B cell (primary cell): ENCODE measurements around the gene SUGCT. TPM values are rescaled to one million over a fixed set of nuclear protein-coding genes. Genes with fewer than 3 reads are reported as not detected.
A peak's percentile ranks its signal among the peaks of the same experiment; 100 is the strongest.

Experiments
- ATAC-seq: fragments of 200-7000 bp; cut with Tn5 transposase; one replicate; pipeline ENCODE4 v1.10.0; 2021; ENCODE audit warnings: low read depth, mild to moderate bottlenecking, moderate number of reproducible peaks, moderate library complexity
- CTCF ChIA-PET: fragments of 350-600 bp; sonication (Branson Sonifier 250); formaldehyde crosslinking; loops from one replicate; lab custom pipeline; 2021; ENCODE audit warnings: antibody characterized with exemption, inconsistent platforms; lab: Charles Lee
- POLR2A ChIA-PET: fragments of 350-600 bp; sonication (Branson Sonifier 250); formaldehyde crosslinking; loops from one replicate; lab custom pipeline; 2021; ENCODE audit warnings: antibody characterized with exemption; lab: Charles Lee
- DNase-seq: peaks from one replicate; pipeline ENCODE4 v3.0.0; 2013
- H2AFZ ChIP-seq: 2 replicates; pipeline ENCODE4 v1.6.1; 2012; ENCODE audit warnings: mild to moderate bottlenecking, low read depth, low read length; ENCODE audit not compliant: insufficient read depth, poor library complexity, severe bottlenecking
- H3K27ac ChIP-seq, 2 donors: 1 replicate in 1 of 2; 2 replicates in 1 of 2; pipeline ENCODE4 v1.5.1; 2012 to 2013; ENCODE audit warnings: low read length in 2 of 2, mild to moderate bottlenecking in 2 of 2, moderate library complexity in 1 of 2
- H3K27me3 ChIP-seq, 4 experiments: fragments of 200-600 bp in 1 of 4; sonication (generic) in 1 of 4; replicated peaks in 1 of 4; 1 replicate in 2 of 4; 2 replicates in 2 of 4; pipeline versions ENCODE4 v1.6.1 to v1.7.0; 2013 to 2016; ENCODE audit warnings: low read length in 3 of 4, mild to moderate bottlenecking in 2 of 4, mixed read lengths in 1 of 4, moderate library complexity in 1 of 4; ENCODE audit not compliant: insufficient read depth in 4 of 4, control insufficient read depth in 3 of 4; ENCODE audit errors: control extremely low read depth in 1 of 4
- H3K36me3 ChIP-seq, 2 experiments: replicated peaks in 1 of 2; 1 replicate in 1 of 2; 2 replicates in 1 of 2; pipeline versions ENCODE4 v1.6.1 to v1.7.1; 2013; ENCODE audit warnings: low read length in 1 of 2; ENCODE audit not compliant: insufficient read depth in 2 of 2, control insufficient read depth in 1 of 2; ENCODE audit errors: control extremely low read depth in 1 of 2, extremely low read depth in 1 of 2
- H3K4me1 ChIP-seq, 2 donors: fragments of 200-600 bp in 1 of 2; sonication (generic) in 1 of 2; 1 replicate in 1 of 2; 2 replicates in 1 of 2; pipeline versions ENCODE4 v1.5.1 to v1.6.1; 2013 to 2017; ENCODE audit warnings: low read length in 2 of 2; ENCODE audit not compliant: control insufficient read depth in 2 of 2, insufficient read depth in 2 of 2
- H3K4me2 ChIP-seq: replicated peaks from 2 replicates; pipeline ENCODE3; 2012; ENCODE audit warnings: mild to moderate bottlenecking, low read depth, low read length; ENCODE audit not compliant: poor library complexity, severe bottlenecking
- H3K4me3 ChIP-seq, 5 experiments: fragments of 200-600 bp in 1 of 5; sonication (generic) in 1 of 5; 1 replicate in 3 of 5; 2 replicates in 2 of 5; pipeline versions ENCODE4 v1.5.1 to v1.7.0; 2011 to 2016; ENCODE audit warnings: low read length in 4 of 5, mild to moderate bottlenecking in 4 of 5, low read depth in 2 of 5, control low read depth in 1 of 5, moderate library complexity in 1 of 5; ENCODE audit not compliant: insufficient read depth in 1 of 5; ENCODE audit errors: control extremely low read depth in 1 of 5, extremely low read depth in 1 of 5
- H3K79me2 ChIP-seq: fragments of 200-600 bp; sonication (generic); one replicate; pipeline ENCODE4 v1.6.0; 2016; ENCODE audit warnings: low read length; ENCODE audit not compliant: control insufficient read depth, insufficient read depth
- H3K9ac ChIP-seq: fragments of 200-600 bp; sonication (generic); 2 replicates; pipeline ENCODE4 v1.6.1; 2017; ENCODE audit warnings: mild to moderate bottlenecking, low read length, moderate library complexity
- H3K9me3 ChIP-seq, 3 donors: one replicate each; pipeline versions ENCODE4 v1.6.1 to v1.7.1; 2013; ENCODE audit warnings: low read length in 2 of 3; ENCODE audit not compliant: control insufficient read depth in 2 of 3, insufficient read depth in 1 of 3; ENCODE audit errors: control extremely low read depth in 1 of 3
- H4K20me1 ChIP-seq: 2 replicates; pipeline ENCODE4 v1.6.0; 2012; ENCODE audit warnings: mild to moderate bottlenecking, low read length; ENCODE audit not compliant: insufficient read depth, control insufficient read depth, poor library complexity, severe bottlenecking
- H3K27ac Mint-ChIP-seq: one replicate; pipeline ENCODE4 v1.8.0; 2021; ENCODE audit warnings: mixed read lengths
- H3K27me3 Mint-ChIP-seq: one replicate; pipeline ENCODE4 v1.8.0; 2021; ENCODE audit warnings: mixed read lengths
- H3K4me1 Mint-ChIP-seq: one replicate; pipeline ENCODE4 v1.8.0; 2021; ENCODE audit warnings: mixed read lengths
- H3K4me3 Mint-ChIP-seq: one replicate; pipeline ENCODE4 v1.8.0; 2021; ENCODE audit warnings: mixed read lengths
- H3K9me3 Mint-ChIP-seq: one replicate; pipeline ENCODE4 v1.8.0; 2022; ENCODE audit warnings: mixed read lengths; ENCODE audit not compliant: insufficient read depth
- CTCF ChIP-seq: fragments of 200-600 bp; IDR thresholded peaks from one replicate; pipeline ENCODE4 v1.8.0; 2022; ENCODE audit warnings: antibody characterized with exemption, mild to moderate bottlenecking
- EZH2 ChIP-seq: IDR thresholded peaks from 2 replicates; pipeline ENCODE4 v1.6.1; 2012; ENCODE audit warnings: borderline replicate concordance, low read depth, mild to moderate bottlenecking, moderate library complexity, low read length; ENCODE audit not compliant: insufficient read depth, poor library complexity, severe bottlenecking
- WGBS: methylation state at CpG from one replicate; pipeline ENCODE4 v1.1.5; 2013; ENCODE audit warnings: missing lambda C conversion rate; ENCODE audit not compliant: insufficient coverage; 5-methylcytosine and 5-hydroxymethylcytosine counted together
- intact Hi-C: fragments of 100-400 bp; cut with micrococcal nuclease; formaldehyde crosslinking; loops from one replicate; pipeline ENCODE4 v1.10.0; 2022
- polyA plus RNA-seq: library from polyadenylated mRNA; depleted of rRNA; stranded (reverse); fragments of >200 nt; gene quantifications from 2 replicates; pipeline ENCODE4 v1.2.3, GENCODE V29; 2012
- total RNA-seq, 2 donors: library from RNA; stranded (reverse); fragments of 120-200 nt in 1 of 2; gene quantifications; 1 replicate in 1 of 2; 2 replicates in 1 of 2; pipeline versions ENCODE4 v1.2.3 to v1.2.4, GENCODE V29; 2013 to 2022

Gene SUGCT
- total and polyA plus RNA-seq, 2 donors (not counting 1 experiment from before 2014, with no cell fraction given), result 0.19 to 0.86 TPM

GRCh38 chr7:40135317-40135610 is 459 bp downstream of the SUGCT start:
- H3K9me3 Mint-ChIP-seq, result no peaks in the 10 kb centered on the region
- peak overlapping the region; percentile 95 for H3K4me3 Mint-ChIP-seq
- WGBS, result 13% methylated on average over 15 of the region's 17 CpGs
- H3K4me1 ChIP-seq, result peaks cover 18 to 22% of the 10 kb centered on the region in 2 donors
- H3K36me3 ChIP-seq, result peaks cover 0 to 6% of the 10 kb centered on the region in 2 experiments
- H3K4me1 Mint-ChIP-seq, result peaks cover 30% of the 10 kb centered on the region
- peak overlapping the region; percentile 95 for H3K9ac ChIP-seq
- ATAC-seq (no peak), DNase-seq (no peak)
- no peaks in the 10 kb centered on the region for H3K9me3 ChIP-seq
- peaks cover 4% of the 10 kb centered on the region for H3K27me3 Mint-ChIP-seq
- H3K79me2 ChIP-seq, result peaks cover 41% of the 10 kb centered on the region
- ChIA-PET CTCF (interaction anchor here (1.0 to 2.6 kb wide), 13 partner anchors 16 to 556 kb away, joined by 3 to 12 read pairs (median 3); partner anchors contain the start of gene RALA), POLR2A (interaction anchor here (0.7 to 1.9 kb wide), 2 partner anchors 185 to 402 kb away, joined by 3 to 8 read pairs; partner anchors contain the start of gene CDK13)
- peak overlapping the region; percentile 99 for H3K4me2 ChIP-seq
- H3K27ac Mint-ChIP-seq, result peak overlapping the region; percentile 78
- intact Hi-C loops, result loop anchor here (10.0 kb wide), 1 partner anchor 1230 kb away; the partner anchor contains the start of gene VPS41
- peaks cover 12% of the 10 kb centered on the region for H4K20me1 ChIP-seq
- peaks cover 0 to 3% (median 0%) of the 10 kb centered on the region in 4 experiments for H3K27me3 ChIP-seq
- peak overlapping the region; percentile 94 for H2AFZ ChIP-seq
- peak overlapping the region in 4 of 5 experiments; percentile 87 to 95 (median 92) for H3K4me3 ChIP-seq
- H3K27ac ChIP-seq, result peak overlapping the region in 1 of 2 donors; percentile 91
- TF ChIP-seq EZH2 (no peak), CTCF (no peak)

GRCh38 chr7:40137563-40137962 is 2.8 kb downstream of the SUGCT start:
- POLR2A ChIA-PET, result no interaction called here
- Mint-ChIP-seq H3K4me1 (peaks cover 12% of the 10 kb centered on the region), H3K9me3 (no peaks in the 10 kb centered on the region), H3K4me3 (no peak overlapping the region), H3K27ac (no peak overlapping the region), H3K27me3 (peaks cover 5% of the 10 kb centered on the region)
- TF ChIP-seq EZH2, result no peak
- TF ChIP-seq CTCF, result no peak
- DNase-seq (no peak), ATAC-seq (no peak)
- Histone ChIP-seq H3K36me3 (no peaks in the 10 kb centered on the region), H2AFZ (no peak overlapping the region), H3K4me2 (no peak overlapping the region), H3K9me3 (no peaks in the 10 kb centered on the region), H3K9ac (no peak overlapping the region), H3K4me1 (peaks cover 13 to 15% of the 10 kb centered on the region in 2 donors), H3K79me2 (peaks cover 18% of the 10 kb centered on the region), H3K4me3 (no peak overlapping the region), H3K27me3 (peaks cover 0 to 3% (median 0%) of the 10 kb centered on the region in 4 experiments), H3K27ac (no peak overlapping the region), H4K20me1 (peaks cover under 1% of the 10 kb centered on the region)
- intact Hi-C loops, result loop anchor here (10.0 kb wide), 1 partner anchor 1233 kb away; the partner anchor contains the start of gene VPS41
- CTCF ChIA-PET, result no interaction called here
- WGBS, result no CpG with 5 or more reads among the region's 2 CpGs
